ENCODE results near the gene C13orf46.

DNA sequence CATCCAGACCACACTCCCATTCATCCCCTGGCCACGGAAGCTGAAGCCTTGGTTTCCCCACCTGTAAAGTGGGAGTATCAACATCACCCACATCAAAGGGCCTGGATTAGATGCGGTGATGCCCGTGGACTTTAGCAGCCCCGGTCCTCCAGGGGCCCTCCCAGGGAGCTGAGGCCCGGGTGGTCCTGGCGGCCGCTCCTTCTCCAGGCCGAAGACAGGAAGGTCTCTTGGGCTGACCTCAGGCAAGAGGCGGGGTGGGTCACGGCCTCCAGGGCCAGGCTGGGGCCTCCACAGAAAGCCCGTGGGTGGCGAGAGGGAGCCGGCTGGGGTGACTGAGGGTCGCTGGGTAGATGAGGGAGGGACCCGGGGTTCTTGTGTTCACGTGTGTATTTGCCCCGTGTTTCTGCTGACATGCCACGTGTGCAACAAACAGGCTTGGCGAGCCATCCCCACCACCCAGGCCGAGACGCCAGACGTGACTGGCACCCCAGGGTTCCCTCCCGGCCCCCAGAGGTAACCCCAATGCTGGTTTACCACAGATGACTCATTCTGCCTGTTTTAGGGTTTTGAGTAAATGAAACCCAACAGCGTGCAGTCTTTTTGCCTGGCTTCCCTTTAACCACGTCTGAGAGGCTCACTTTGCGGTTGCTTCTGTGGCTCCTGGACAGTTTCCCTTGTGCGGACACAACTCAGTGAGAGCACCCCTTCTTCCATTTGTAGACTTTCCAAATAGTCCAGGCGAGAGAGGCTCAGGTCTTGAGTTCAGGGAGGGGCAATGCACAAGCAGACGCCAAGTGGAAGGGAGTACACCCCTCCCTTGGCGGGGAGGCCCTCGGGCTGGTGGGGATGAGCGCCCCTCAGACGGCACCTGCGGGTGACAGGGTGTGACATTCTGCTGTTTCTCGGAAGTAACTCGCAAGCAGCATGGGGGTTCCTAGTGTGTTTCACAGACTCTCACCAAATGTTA lies 42.9 kb downstream of the C13orf46 start:
- no peak for TF ChIP-seq POLR2A (IDR thresholded peaks at IDR 0.05)
- TF ChIP-seq, protein P1, sequence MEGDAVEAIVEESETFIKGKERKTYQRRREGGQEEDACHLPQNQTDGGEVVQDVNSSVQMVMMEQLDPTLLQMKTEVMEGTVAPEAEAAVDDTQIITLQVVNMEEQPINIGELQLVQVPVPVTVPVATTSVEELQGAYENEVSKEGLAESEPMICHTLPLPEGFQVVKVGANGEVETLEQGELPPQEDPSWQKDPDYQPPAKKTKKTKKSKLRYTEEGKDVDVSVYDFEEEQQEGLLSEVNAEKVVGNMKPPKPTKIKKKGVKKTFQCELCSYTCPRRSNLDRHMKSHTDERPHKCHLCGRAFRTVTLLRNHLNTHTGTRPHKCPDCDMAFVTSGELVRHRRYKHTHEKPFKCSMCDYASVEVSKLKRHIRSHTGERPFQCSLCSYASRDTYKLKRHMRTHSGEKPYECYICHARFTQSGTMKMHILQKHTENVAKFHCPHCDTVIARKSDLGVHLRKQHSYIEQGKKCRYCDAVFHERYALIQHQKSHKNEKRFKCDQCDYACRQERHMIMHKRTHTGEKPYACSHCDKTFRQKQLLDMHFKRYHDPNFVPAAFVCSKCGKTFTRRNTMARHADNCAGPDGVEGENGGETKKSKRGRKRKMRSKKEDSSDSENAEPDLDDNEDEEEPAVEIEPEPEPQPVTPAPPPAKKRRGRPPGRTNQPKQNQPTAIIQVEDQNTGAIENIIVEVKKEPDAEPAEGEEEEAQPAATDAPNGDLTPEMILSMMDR (IDR thresholded peaks at IDR 0.05) = no peak

All from body of pancreas (tissue), 4 donors.